ACHN (cell line): ENCODE measurements around the gene FZD4.
"Not testable (repeated sequence)": the region's sequence is repeated elsewhere in the genome, so short reads cannot be mapped to it uniquely, and the experiment has no call there.

ENCODE experiments used
- DNase-seq: peaks from one replicate; pipeline ENCODE4 v3.0.0-alpha.2; 2015
- in situ Hi-C: cut with HindIII; loops from 2 replicates; pipeline ENCODE4 v1.10.0; 2017; ENCODE audit warnings: low sequenced_read_pairs, low pct_ligation_motif_present, low pct_unique_long_range_greater_than_20kb

Gene FZD4

DNA sequence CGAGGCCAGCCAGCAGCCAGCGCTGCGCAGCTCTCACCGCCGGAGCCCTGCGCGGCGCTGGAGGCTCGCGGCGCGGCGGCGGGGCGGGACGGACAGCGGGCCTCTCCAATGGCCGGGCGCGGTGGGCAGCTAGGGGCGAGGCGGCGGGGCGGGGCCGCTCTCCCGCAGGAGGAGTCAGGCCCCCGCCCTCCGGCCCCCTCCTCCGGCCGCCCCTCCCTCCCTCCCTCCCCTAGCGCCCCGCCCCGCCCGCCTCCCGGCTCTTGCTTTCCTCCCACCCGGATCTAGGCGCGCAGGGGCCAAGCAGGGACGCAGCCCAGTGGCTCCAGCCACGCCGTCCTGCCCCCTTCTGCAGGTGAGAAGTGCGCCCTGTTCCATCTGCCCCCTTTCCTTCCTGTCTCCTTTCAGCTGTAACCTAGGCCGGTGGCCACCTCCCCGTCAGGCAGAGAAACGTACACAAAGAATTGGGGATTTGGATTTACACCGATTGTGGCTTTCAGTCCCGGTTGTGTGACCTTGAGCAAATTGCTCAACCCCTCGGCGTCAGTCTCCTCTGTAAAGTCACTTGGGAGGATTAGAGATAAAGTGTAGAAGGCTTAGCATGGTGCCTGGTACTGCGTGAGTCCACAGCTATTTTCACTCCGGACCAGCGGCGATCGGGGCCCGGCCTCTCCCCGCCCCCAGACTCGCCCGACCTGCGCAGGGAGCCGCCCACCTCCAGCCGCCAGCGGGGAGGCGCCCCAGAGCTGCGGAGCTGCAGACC, at the start of gene FZD4:
Gene FZD4 (minus strand): TSS at position 35 of the 760 bp plus-strand sequence. CDS start 310 bp downstream, outside the sequence.
- peak; percentile 84 for DNase-seq
- in situ Hi-C loops: no loop called here

- in situ Hi-C loops, DNase-seq: not testable (repeated sequence)
Observed at GRCh38 chr11:87004281-87004680, 49.1 kb upstream of the FZD4 start.

DNA sequence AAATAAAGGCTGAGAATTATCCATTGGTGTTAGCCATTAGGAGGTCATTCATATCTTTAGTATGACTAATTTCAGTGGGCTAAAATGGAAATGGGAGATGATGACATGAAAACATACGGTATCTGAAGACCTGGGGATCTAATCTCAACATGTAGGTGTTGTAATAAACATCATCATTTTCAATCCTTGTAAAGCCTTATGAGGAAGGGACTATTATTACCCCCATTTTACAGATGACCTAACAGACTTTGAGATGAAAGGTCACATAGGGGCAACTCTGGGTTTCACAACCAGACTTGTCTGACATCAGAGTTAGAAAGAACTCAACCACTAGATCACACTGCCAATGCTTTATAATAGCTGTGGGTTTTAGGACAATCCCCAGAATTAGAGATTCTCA, 47.7 kb upstream of the FZD4 start:
- no peak for DNase-seq
- in situ Hi-C loops: no loop called here

DNA sequence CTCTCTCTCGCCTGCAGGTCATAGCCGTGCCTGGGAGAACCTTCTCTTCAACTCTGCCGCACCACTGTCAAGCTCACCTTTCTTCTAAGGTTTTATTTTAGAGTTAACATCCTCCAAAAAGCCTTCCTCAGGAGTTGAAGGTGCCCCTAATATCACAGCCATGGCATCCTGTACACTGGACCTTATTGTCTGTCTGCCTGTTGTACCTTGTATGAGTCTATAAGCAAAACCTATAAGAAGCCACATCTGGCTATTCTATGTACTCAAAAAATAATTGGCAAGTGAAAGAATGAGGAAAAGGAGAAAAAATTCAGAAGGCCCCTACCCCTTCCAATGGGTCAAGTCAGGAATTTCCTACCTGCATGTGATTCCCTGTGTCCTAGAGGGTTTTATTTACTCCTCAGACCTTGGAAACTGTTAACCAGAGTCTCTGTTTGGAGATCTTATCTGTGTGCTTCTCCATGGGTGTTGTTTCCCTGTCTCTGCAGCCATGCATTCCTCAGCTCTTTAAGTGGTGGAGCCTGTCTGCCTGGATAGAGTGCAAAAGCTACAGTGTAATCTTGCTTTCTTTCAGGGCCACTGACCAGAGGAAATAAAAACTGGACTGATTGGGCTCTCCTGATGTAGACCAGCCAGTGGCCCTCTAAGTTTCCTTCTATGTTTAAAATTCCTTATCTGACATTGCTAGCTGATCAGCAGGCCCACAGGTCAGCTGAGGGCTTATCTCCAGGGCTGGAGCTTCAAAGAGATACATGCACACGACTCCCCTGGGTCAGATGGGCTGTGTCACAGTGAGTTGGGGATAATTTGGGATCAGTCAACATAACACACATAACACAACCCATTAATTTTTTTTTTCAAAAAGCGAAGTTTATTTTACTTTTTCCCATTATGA, 44.9 kb upstream of the FZD4 start:
- in situ Hi-C loops: no loop called here
- DNase-seq: no peak

DNA sequence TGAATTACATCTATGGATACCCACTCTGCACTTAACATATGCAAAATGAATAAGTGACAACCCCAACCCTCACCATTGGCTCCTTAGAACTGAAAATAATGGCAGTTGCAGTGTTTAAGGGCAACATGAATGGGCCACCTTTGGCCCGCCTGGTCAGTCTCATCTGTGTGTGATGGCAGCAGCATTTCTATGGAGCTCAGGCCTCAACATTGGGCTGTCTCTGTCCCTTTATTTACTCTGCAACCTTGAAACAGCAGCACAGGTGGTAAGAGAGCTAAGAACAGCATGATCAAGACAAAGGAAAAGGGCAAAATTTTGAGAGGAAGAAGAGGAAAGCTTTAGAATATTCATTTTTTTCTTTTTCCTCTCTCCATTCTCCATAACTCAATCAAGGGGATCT, 44.2 kb upstream of the FZD4 start:
- no peak for DNase-seq
- in situ Hi-C loops: no loop called here

DNA sequence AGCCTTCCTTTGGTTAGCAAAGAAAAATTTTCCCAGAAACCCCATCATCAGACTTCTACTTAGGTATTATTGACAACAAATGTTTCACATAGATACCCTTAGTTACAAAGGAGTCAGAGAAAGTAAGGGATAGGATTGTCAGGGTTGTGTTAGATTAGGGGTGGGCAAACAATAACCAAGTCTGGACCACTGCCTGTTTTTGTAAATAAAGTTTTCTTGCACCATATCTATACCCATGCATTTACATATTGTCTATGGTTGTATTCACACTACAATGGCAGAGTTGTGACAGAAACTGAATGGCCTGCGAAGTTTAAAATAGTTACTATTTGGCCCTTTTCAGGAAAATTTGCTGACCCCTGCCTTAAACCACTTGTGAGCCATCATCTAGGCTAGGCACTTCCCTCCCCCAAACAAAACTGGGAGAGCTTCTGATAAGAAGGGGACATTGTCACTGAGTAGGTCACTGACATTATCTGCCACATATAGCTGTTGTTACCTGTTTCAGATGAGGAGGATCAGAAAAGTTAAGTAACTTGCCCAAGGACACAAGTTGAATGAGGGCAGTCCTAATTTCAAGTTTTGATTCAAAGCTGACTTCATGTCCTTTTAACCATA, 41.9 kb upstream of the FZD4 start:
- in situ Hi-C loops: no loop called here
- DNase-seq: no peak

GRCh38 chr11:86993031-86993430, 37.8 kb upstream of the FZD4 start:
- in situ Hi-C loops: no loop called here

GRCh38 chr11:86992340-86992739, 37.1 kb upstream of the FZD4 start:
- DNase-seq, in situ Hi-C loops: not testable (repeated sequence)

More at GRCh38 chr11:86993031-86993430, 37.8 kb upstream of the FZD4 start:
- DNase-seq: no peak

- in situ Hi-C loops: no loop called here
Observed at GRCh38 chr11:86991341-86991740, 36.1 kb upstream of the FZD4 start.

GRCh38 chr11:86990515-86990914, 35.3 kb upstream of the FZD4 start:
- DNase-seq: peak; percentile 72
- in situ Hi-C loops: no loop called here

More at GRCh38 chr11:86991341-86991740, 36.1 kb upstream of the FZD4 start:
- no peak for DNase-seq

DNA sequence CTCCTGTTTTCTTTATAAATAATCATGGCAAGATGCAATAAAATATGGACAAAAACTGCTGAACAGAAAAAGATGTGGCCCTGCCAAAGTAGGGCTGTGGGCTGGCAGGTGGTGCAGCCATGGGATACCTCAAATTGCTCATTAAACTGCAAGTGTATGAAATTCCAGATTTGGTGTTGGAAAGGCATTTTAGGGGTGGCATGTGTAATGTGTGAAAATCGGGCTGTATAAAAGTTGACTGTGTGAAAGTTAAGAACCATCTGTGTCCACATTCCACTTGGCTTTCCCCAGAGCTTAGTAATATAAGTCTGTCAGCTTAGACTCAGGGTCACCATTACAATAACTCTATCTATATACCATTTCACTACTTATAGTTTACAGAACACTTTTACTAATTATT, 34.8 kb upstream of the FZD4 start:
- in situ Hi-C loops: no loop called here
- DNase-seq: no peak

GRCh38 chr11:86988351-86988881, 33.2 kb upstream of the FZD4 start:
- in situ Hi-C loops: no loop called here
- DNase-seq: no peak

GRCh38 chr11:86987679-86988078, 32.5 kb upstream of the FZD4 start:
- no peak for DNase-seq
- in situ Hi-C loops: no loop called here

GRCh38 chr11:86984701-86985100, 29.5 kb upstream of the FZD4 start:
- DNase-seq: no peak
- in situ Hi-C loops: no loop called here

DNA sequence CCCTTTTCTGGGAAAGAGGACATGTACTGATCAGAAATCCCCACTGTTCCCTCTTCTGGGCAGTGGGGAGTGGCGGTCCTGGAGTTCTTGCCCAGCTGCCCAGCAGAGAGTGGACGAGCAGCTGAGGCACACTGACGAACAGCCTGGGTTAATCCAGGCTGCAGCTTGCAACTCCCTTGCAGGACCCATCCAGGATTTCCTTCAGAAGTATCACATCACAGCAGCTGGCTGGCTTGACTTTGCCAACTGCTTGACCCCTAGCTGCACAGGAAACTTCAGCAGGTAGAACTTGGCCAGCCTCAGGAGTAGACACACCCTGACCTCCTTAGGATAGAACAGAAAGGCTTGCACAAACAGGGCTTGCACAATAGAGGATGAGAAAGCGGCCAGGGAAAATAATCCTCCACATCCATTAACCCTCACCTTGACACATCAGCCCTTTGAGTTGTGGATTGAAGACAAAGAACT, 27.9 kb upstream of the FZD4 start:
- in situ Hi-C loops: no loop called here
- DNase-seq: no peak

GRCh38 chr11:86981777-86982540, 26.8 kb upstream of the FZD4 start:
- DNase-seq: no peak
- in situ Hi-C loops: no loop called here

DNA sequence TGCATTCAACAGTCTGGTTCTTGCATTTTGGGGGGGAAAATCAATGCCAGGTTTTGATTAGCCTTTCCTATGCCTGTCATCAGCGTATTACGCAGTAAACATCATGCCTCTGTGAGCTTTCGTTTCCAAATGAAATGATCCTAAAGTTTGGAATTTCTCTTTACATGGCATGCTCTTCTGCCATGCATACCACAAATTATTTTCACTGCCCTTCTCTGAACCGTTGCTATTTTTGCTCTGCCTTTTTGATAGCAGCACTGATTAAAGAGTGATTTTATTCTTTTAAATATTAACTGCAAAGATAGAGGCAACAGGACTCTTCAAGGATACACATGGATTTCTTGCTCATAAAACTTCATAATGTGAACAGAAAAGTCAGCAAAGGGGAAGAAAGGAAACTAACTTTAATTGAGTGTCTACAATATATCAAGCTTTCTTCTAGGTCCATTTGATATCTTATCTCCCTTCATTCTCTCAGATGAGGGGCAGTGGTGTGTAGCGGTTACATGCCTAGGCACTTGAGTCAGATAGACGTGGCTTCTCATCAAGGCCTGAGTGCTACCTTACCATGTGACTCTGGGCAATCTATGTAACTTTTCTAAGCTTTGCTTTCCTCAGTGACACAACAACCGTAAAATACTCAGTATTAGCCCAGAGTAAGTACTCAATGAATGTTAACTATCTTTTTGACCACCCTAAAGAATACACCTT, 25.0 kb upstream of the FZD4 start:
- peak; percentile 57 for DNase-seq

More for the DNA sequence above, 25.0 kb upstream of the FZD4 start:
- in situ Hi-C loops: no loop called here
